NCI-H774 (cell line): ENCODE data around the gene NTNG1.

Source experiments
- DNase-seq: peaks from one replicate; lab custom pipeline; 2025; lab: John Stamatoyannopoulos, UW

Gene NTNG1

DNA sequence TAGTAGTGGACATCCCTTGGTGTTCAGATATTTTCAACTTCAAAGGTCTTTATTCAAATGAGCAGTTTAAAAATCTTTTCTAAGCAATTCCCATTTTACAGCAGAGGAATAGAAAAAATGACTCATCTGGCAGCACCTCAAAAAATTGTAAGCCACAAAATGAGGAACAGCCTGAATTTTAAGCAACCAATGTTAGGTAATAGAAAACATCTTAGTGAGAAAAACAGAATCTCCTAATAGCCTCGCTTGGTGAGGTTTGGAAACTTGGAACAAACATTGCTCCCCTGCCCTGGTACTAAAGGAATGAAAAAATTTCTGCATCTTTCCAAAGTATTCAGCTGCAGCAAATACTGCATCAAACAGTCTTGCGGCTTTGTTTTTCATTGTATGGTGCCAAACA is 264.4 kb downstream of the NTNG1 start:
- DNase-seq, result no peak

GRCh38 chr1:107407011-107407410 is 266.2 kb downstream of the NTNG1 start:
- DNase-seq, result no peak

DNA sequence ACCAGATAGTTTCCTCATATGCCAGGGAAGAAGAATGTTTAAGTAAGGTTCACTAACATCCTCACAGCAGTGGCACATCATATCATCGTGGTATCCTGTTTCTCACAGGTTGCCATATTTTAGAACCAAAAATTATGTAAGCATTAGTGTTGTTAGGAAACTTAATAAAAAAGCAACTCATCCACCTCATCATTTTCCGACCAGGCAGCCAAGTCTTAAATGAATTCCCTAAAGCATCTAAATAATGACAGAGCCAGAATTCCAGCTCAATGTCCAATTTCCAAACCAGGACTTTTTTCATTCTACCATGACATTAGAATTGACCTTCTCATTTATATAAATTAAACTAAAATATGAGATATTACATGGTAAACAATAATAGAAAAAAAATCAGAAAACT is 272.7 kb downstream of the NTNG1 start:
- no peak for DNase-seq

DNA sequence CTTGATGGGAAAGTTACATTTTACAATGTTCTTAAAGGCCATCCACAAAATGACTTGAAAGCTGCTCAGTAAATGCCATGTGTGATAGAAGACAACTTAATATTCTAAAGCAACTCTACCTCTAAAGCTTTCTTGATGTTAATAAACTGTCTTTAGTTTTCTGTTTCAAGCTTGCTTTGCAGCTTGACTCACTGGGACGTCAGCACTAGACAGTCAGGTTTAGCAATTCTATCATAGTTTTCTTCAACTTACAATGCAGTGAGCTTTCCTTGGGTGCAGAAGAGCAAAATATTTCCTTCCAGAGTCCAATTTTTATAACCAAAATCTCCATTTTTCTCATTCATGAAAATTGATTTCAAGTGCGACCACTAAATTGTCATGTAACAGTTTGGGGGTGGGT is 273.1 kb downstream of the NTNG1 start:
- DNase-seq, result no peak

- peak; percentile 45 for DNase-seq
These were observed 273.7 kb downstream of the NTNG1 start for GRCh38 chr1:107414550-107414949.

- no peak for DNase-seq
These were observed 274.4 kb downstream of the NTNG1 start for GRCh38 chr1:107415241-107415640.

- no peak for DNase-seq
These were observed 278.2 kb downstream of the NTNG1 start for GRCh38 chr1:107419003-107419402.

DNA sequence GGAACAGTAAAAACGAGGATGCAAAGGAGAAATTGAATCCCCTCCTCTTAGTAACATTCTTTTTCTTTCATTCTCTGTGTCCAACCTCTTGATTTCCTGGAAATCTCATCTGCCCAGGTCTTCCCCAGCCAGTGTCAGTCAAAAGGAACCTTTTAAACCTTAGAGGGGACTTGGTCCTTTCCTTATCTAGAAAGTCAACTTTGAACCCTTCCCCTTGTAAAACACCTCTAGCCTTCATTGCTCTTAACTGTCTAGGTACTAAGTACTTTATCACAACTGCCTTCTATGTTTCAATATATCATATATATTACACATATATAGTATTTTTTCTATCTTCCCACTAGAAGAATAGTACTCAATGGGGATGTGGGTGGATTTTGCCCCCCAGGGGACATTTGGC is 282.1 kb downstream of the NTNG1 start:
- no peak for DNase-seq

GRCh38 chr1:107430540-107431228 is 289.8 kb downstream of the NTNG1 start:
- no peak for DNase-seq

- no peak for DNase-seq
These were observed 291.3 kb downstream of the NTNG1 start for GRCh38 chr1:107432108-107432507.

DNA sequence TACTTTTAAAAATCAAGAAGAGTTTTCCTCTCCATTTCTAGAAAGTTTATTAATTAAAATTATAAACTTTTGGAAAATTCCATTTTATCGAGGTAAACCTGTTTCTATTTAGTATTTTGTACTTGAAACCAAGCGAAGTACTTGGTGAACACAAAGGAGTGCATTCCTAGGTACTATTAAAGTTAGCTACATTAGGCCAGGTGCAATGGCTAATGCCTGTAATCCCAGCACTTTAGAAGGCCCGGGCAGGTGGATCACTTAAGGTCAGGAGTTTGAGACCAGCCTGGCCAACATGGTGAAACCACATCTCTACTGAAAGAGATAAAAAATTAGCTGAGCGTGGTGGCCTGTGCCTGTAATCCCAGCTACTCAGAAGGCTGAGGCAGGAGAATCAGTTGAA is 292.2 kb downstream of the NTNG1 start:
- no peak for DNase-seq

GRCh38 chr1:107433635-107434360 is 293.0 kb downstream of the NTNG1 start:
- DNase-seq, result no peak

GRCh38 chr1:107434361-107434693 is 293.5 kb downstream of the NTNG1 start:
- DNase-seq, result no peak

DNA sequence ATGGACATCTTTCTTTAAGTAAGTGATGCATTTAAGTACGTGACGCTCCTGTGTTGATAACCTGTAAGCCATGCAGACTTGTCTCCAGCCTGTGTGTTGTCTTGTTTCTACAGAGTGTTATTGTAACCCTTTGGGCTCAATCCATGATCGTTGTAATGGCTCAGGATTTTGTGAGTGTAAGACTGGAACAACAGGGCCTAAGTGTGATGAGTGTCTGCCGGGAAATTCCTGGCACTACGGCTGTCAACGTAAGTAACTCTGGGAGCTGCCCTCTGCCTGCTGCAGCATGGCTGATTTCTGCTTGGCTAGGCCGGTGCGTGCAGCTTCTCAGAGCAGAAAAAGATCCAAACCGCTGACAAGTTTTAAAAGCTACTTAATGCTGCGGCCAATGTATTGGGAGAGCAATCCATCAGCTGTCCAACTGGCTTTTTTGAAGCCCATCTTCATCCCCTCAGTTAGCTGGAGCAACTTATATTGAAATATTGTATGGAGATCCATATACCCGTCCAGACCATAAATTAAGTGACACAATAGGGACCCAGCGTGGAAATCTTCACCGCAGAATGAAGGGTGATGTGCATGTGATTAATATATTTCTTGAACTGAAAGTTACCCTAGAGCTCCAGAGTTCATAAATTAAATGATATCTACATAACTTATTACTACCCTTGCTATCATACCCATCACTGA is 295.9 kb downstream of the NTNG1 start:
- DNase-seq, result no peak

DNA sequence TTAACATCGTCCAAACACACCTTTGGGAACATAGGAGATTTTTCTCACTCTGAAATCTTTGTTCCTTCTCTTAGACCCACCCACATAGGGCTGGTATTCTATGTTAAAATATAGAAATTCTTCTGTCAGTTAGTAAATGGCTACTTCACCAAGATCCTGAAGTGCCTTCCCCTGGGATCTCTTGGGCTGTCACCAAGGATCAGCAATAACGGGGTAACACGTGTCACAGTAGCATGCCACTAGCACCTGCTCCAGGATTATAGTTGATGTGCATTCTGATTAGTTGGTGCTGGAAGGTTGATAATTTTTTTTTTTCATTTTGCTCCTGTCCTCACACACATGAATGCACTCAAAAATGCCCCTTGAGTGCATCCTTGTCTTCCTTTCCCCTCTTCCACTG is 298.7 kb downstream of the NTNG1 start:
- DNase-seq, result no peak

GRCh38 chr1:107442551-107442950 is 301.7 kb downstream of the NTNG1 start:
- no peak for DNase-seq

GRCh38 chr1:107443027-107443426 is 302.2 kb downstream of the NTNG1 start:
- DNase-seq, result no peak

DNA sequence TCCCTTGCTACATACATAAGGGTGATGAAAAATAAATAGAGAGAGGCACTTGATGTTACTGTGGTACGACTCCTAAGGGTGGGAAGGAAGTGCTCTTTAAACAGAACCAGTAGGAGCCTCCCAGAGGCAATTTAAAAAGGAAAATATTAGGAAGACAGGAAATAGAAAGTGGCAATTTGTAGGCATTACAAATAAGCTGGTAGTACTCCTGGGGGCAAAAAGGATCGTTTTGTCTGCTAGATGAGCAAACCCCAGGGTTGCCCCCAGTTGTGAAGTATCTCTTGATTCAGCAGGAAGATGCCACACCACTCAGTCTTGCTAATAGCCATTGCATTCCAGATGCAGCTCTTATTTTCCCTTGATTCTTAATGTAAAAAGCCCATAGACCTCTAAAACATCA is 303.0 kb downstream of the NTNG1 start:
- no peak for DNase-seq

- DNase-seq, result no peak
These were observed 303.5 kb downstream of the NTNG1 start for GRCh38 chr1:107444302-107444701.

DNA sequence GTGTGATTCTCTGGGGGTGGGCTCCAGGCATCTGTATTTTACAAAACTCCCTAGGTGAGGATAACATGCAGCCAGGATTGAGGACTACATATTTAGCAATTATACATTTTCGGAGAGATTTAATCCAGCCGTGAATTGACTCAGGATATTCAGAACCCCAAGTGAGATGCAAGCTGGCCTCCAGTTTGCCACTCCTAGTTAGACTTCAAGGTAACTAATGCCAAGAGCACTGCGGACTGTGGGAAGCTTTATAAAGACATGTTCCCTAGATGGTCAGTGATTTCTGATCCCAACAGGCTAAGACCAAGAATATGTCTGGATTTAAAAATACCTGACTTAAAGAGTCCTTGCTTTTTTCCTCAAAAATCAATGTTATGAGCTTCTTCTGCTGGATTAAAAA is 308.5 kb downstream of the NTNG1 start:
- DNase-seq, result no peak

DNA sequence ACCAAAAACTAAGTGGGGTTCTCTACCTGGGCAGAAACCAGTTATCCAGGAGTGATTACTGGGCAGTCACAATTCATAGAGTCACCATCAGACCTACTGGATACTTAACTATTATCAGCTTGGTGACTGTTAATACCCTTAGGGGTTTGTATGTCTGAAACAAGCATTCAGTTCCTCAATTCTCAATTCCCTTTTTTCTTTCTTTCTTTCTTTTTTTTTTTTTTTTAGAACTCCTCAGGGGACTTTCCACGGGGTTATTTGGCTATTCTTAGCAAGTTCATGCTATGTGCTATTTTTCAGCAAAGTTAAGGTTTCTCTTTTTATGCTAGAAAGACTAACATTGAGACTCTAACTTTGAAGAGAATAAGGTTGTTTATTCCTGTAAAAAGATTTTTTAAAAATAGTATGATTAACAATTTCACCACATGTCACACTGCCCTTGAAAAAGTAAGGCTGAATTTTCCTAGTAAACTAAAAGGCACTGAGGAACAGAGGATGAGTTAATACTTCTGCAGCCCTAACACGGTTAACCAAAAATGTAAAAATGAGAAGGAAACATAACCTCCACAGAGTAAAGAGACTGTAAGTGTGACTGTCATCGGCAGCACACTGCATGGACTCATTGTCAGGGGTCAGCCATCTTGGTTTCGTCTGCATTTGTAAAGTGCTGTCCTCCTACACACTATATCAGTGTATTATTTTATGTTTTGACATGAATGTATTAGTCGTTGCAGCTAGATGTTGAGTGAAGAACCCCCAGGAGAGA is 310.2 kb downstream of the NTNG1 start:
- DNase-seq, result no peak

- no peak for DNase-seq
These were observed 310.9 kb downstream of the NTNG1 start for GRCh38 chr1:107451715-107452114.

GRCh38 chr1:107454791-107455190 is 314.0 kb downstream of the NTNG1 start:
- DNase-seq, result no peak
